SU-DHL-6 (cell line): ENCODE results near the gene FLII.

Experiments used
- H2AFZ ChIP-seq: fragments of 200-600 bp; sonication (generic); 2 replicates; pipeline ENCODE4 v1.6.1; 2014; ENCODE audit warnings: low read depth, mild to moderate bottlenecking, moderate library complexity, mixed read lengths, antibody characterized with exemption, low read length; ENCODE audit not compliant: severe bottlenecking
- H3F3A ChIP-seq: fragments of 200-600 bp; shearing (Covaris generic); 2 replicates; pipeline ENCODE4 v1.6.0; 2016; ENCODE audit warnings: antibody characterized with exemption, mild to moderate bottlenecking; ENCODE audit not compliant: insufficient read depth
- H3K27ac ChIP-seq: fragments of 200-600 bp; sonication (generic); 2 replicates; pipeline ENCODE4 v1.5.1; 2016; ENCODE audit warnings: low read depth, mild to moderate bottlenecking, low read length, moderate library complexity, mixed read lengths
- H3K27me3 ChIP-seq: fragments of 200-600 bp; sonication (generic), shearing (Covaris generic); 2 replicates; pipeline ENCODE4 v1.6.0; 2014; ENCODE audit warnings: mild to moderate bottlenecking, low read length
- H3K36me3 ChIP-seq: fragments of 200-600 bp; sonication (generic); 2 replicates; pipeline ENCODE4 v1.6.1; 2014; ENCODE audit warnings: mild to moderate bottlenecking, low read length, mixed read lengths
- H3K4me2 ChIP-seq: fragments of 300-600, 200-600 bp; shearing (Covaris generic), sonication (generic); 2 replicates; pipeline ENCODE4 v1.6.0; 2014; ENCODE audit warnings: low read length, low read depth, mild to moderate bottlenecking; ENCODE audit not compliant: poor library complexity, severe bottlenecking
- H3K4me3 ChIP-seq: fragments of 200-600 bp; sonication (generic); 2 replicates; pipeline ENCODE4 v1.5.1; 2014; ENCODE audit warnings: antibody characterized with exemption, low read length, mild to moderate bottlenecking, mixed read lengths; ENCODE audit not compliant: insufficient read depth, poor library complexity, severe bottlenecking
- H3K79me2 ChIP-seq: fragments of 200-600 bp; sonication (generic); 2 replicates; pipeline ENCODE4 v1.6.1; 2014; ENCODE audit warnings: mild to moderate bottlenecking, low read length, moderate library complexity; ENCODE audit not compliant: insufficient read depth
- H3K9ac ChIP-seq: fragments of 200-600 bp; sonication (generic); 2 replicates; pipeline ENCODE4 v1.7.0; 2014; ENCODE audit warnings: mild to moderate bottlenecking, low read length
- H3K9me2 ChIP-seq: fragments of 200-600 bp; sonication (generic); replicated peaks from 2 replicates; pipeline ENCODE4 v1.6.1; 2014; ENCODE audit warnings: low read length; ENCODE audit not compliant: insufficient read depth
- H3K9me3 ChIP-seq: fragments of 200-600 bp; sonication (generic); 2 replicates; pipeline ENCODE4 v1.6.1; 2014; ENCODE audit warnings: low read length, mixed read lengths; ENCODE audit not compliant: insufficient read depth
- H4K20me1 ChIP-seq: fragments of 200-600 bp; sonication (generic); 2 replicates; pipeline ENCODE4 v1.6.1; 2014; ENCODE audit warnings: low read depth, mild to moderate bottlenecking, antibody characterized with exemption, low read length, moderate library complexity, mixed read lengths
- EZH2phosphoT487 ChIP-seq: fragments of 200-600 bp; sonication (generic), shearing (Covaris generic); conservative IDR thresholded peaks from 2 replicates; pipeline ENCODE4 v1.6.1; 2018; ENCODE audit warnings: mild to moderate bottlenecking, antibody characterized with exemption, low read length, moderate library complexity, mixed read lengths
- TF ChIP-seq, protein P1 (sequence below): fragments of 200-600 bp; sonication (generic); IDR thresholded peaks from one replicate; pipeline ENCODE4 v1.5.1; 2017; ENCODE audit warnings: antibody characterized with exemption, mild to moderate bottlenecking, low read length, moderate library complexity; ENCODE audit not compliant: insufficient read depth, poor library complexity, severe bottlenecking

Gene FLII

DNA sequence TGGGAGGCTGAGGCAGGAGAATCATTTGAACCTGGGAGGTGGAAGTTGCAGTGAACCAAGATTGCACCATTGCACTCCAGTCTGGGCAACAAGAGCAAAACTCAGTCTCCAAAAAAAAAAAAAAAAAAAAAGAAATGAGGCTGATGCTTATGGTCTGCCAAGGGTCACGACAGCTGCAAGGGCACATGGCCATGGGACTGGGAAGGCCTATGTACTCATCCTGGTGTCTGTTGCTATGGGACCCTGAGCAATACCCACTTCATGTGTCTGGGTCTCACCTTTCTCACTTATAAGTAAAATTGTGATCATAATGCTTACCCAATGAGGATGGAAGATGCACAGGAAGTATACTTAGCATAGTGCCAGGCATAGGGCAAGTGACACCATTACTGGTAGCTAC is 18.5 kb upstream of the FLII start:
- Histone ChIP-seq H3F3A (no peaks in the 10 kb centered on the region), H3K27me3 (no peaks in the 10 kb centered on the region), H4K20me1 (no peaks in the 10 kb centered on the region), H3K9ac (no peak overlapping the region), H3K4me3 (no peak overlapping the region), H2AFZ (no peak overlapping the region), H3K79me2 (no peaks in the 10 kb centered on the region), H3K36me3 (peaks cover 19% of the 10 kb centered on the region), H3K9me3 (no peaks in the 10 kb centered on the region), H3K9me2 (no peaks in the 10 kb centered on the region), H3K4me2 (no peak overlapping the region), H3K27ac (no peak overlapping the region)
- no peak for TF ChIP-seq EZH2phosphoT487
- TF ChIP-seq, protein P1, sequence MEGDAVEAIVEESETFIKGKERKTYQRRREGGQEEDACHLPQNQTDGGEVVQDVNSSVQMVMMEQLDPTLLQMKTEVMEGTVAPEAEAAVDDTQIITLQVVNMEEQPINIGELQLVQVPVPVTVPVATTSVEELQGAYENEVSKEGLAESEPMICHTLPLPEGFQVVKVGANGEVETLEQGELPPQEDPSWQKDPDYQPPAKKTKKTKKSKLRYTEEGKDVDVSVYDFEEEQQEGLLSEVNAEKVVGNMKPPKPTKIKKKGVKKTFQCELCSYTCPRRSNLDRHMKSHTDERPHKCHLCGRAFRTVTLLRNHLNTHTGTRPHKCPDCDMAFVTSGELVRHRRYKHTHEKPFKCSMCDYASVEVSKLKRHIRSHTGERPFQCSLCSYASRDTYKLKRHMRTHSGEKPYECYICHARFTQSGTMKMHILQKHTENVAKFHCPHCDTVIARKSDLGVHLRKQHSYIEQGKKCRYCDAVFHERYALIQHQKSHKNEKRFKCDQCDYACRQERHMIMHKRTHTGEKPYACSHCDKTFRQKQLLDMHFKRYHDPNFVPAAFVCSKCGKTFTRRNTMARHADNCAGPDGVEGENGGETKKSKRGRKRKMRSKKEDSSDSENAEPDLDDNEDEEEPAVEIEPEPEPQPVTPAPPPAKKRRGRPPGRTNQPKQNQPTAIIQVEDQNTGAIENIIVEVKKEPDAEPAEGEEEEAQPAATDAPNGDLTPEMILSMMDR = no peak

DNA sequence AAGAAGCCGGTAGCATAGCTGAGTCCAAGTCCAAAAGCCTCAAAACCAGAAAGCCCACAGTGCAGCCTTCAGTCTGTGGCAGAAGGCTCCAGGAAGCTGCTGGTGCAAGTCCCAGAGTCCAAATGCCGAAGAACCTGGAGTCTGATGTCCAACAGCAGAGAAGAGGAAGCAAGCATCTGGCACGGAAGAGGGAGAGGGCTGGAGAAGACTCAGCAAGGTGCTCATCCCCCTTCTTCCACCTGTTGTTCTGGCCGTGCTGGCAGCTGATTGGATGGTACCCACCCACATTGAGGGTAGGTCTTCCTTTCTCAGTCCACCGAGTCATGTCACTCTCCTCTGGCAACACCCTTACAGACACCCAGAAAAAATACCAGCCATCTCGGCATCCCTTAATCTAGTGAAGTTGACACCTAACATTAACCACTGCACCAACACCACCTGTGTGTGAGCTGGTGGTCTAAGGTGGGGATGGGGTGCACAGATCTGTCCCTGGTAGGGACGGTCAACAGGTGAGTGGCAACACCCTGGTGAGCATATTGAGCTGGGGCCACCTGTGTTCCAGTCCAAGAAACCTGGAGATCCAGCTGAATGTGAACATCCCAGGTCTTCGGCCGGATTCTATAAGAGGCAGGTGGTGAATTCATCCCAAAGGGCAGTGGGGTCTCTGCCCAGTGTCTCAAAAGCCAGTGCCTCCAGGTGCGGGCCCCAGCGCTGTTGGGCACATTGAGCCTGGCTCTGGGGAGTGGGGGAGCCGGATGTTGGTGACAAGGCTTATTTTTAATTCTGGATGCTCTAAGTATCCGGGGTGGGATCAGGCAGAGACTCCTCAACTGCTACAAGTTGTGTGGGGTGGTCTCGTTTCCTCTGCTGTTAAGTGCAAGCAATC is 11.8 kb upstream of the FLII start:
- Histone ChIP-seq H3K27me3 (no peaks in the 10 kb centered on the region), H3K9me2 (no peaks in the 10 kb centered on the region), H2AFZ (no peak overlapping the region), H3F3A (no peaks in the 10 kb centered on the region), H4K20me1 (no peaks in the 10 kb centered on the region), H3K79me2 (no peaks in the 10 kb centered on the region), H3K9me3 (no peaks in the 10 kb centered on the region), H3K27ac (no peak overlapping the region), H3K9ac (no peak overlapping the region), H3K4me2 (no peak overlapping the region), H3K4me3 (no peak overlapping the region), H3K36me3 (0 out of 2 replicates have a peak, but pooled peaks cover 3% of the 10 kb centered on the region)
- TF ChIP-seq, protein P1 = no peak
- TF ChIP-seq EZH2phosphoT487 = no peak

DNA sequence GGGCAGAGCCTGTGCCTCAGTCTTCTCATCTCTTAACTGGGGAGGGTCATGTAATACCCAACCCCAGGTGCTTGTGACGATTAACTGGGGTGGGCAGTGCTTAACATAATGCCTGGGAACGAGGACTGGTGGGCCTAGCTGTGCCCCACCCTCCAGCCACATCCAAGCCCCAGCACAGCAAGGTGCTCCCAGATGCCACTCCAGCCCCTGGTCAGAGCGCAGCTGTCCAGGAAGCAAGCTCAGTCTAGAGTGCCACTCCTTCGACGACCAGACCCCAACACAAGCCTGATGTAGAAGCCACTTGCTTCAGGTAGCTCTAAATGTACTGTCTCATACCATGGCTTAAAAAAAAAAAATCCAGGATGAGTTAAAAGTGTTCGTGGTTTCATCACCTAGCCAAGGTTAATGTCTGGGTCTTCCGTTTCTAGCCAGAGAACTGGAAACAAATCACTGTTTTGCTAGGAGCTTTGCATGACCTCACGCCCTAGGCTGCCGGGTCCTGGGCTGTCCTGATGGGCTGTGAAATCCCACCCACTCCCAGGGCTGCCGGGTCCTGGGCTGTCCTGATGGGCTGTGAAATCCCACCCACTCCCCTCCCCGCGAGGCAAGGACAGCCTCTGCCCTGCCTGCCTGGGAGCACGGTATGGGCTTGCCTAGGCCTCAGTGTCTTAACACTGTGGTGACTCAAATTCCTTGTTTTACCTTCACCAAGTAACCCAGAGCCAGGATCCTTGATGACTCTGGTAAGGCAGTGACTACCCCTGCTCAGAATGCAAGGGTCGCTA is 9.6 kb upstream of the FLII start:
- Histone ChIP-seq H3K9me2 (no peaks in the 10 kb centered on the region), H3K9ac (no peak overlapping the region), H3K27ac (no peak overlapping the region), H4K20me1 (no peaks in the 10 kb centered on the region), H2AFZ (no peak overlapping the region), H3K4me3 (no peak overlapping the region), H3K27me3 (no peaks in the 10 kb centered on the region), H3K4me2 (no peak overlapping the region), H3K79me2 (no peaks in the 10 kb centered on the region), H3F3A (no peaks in the 10 kb centered on the region), H3K36me3 (no peaks in the 10 kb centered on the region), H3K9me3 (no peaks in the 10 kb centered on the region)
- no peak for TF ChIP-seq EZH2phosphoT487
- TF ChIP-seq, protein P1 = no peak
